ENCODE results near the gene ZNG1C.
"Not testable (repeated sequence)": the region's sequence is repeated elsewhere in the genome, so short reads cannot be mapped to it uniquely, and the experiment has no call there.

DNA sequence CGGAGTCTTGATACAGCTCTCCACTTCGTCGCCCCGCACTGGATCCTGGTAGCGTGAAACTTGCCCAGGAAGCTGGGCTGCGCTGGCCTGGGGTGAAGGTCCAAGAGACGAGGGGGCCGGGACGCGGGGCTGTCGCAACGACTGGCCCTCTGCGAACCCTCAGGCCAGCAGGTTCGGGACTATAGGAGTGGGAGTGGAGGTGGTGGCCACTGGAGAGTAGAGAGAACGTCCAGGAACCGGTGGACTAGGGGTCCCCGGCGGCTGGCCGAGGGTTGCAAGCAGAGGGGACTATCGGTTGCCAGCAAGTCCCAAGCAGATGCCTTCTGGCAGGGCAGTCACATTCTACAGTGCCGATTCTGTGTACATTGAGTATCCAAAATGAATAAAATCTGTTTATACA is 65.9 kb downstream of the ZNG1C start:
- TF ChIP-seq, protein P1, sequence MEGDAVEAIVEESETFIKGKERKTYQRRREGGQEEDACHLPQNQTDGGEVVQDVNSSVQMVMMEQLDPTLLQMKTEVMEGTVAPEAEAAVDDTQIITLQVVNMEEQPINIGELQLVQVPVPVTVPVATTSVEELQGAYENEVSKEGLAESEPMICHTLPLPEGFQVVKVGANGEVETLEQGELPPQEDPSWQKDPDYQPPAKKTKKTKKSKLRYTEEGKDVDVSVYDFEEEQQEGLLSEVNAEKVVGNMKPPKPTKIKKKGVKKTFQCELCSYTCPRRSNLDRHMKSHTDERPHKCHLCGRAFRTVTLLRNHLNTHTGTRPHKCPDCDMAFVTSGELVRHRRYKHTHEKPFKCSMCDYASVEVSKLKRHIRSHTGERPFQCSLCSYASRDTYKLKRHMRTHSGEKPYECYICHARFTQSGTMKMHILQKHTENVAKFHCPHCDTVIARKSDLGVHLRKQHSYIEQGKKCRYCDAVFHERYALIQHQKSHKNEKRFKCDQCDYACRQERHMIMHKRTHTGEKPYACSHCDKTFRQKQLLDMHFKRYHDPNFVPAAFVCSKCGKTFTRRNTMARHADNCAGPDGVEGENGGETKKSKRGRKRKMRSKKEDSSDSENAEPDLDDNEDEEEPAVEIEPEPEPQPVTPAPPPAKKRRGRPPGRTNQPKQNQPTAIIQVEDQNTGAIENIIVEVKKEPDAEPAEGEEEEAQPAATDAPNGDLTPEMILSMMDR (IDR thresholded peaks at IDR 0.05): not testable (repeated sequence)
- TF ChIP-seq POLR2A (IDR thresholded peaks at IDR 0.05): not testable (repeated sequence)

Data from thyroid gland (tissue), 4 donors.